Measurements from ENCODE around the gene TVP23A.
"Not testable (repeated sequence)": the region's sequence is repeated elsewhere in the genome, so short reads cannot be mapped to it uniquely, and the experiment has no call there.

TVP23A gene

DNA sequence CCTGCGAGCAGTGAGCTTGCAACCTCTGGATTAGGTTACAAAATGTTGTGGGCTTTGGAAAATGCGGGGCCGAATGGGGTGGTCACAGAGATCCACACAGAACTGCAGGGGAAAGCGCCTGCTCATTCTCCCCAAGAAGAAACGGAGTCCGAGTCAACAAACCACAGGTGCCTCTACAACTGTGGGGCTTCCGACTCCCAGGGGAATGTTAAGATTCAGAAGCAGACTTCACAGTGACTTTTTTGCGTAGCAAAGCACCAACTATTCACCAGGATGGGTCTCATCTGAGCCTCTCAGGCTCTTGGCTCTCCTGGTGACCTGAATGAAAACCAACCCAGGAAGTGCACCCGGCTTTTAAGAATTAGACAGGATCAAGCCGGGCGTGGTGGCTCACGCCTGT is 41.2 kb downstream of the TVP23A start:
- Histone ChIP-seq H3K36me3 (ENCODE audit: control insufficient read depth in 2 of 2, insufficient read depth in 1 of 2, low read length in 2 of 2) (no peaks in the 10 kb centered on the region), H3K4me1 (ENCODE audit: control insufficient read depth, insufficient read depth, low read length) (no peaks in the 10 kb centered on the region), H3K9me3 (ENCODE audit: control insufficient read depth, insufficient read depth, low read depth, low read length) (no peaks in the 10 kb centered on the region), H3K4me3 (ENCODE audit: low read depth, low read length) (no peak overlapping the region), H3K27ac (ENCODE audit: extremely low read depth, low read depth, low read length) (no peak overlapping the region)
- TF ChIP-seq ZNF600 (tag by site-specific recombination; IDR thresholded peaks at IDR 0.05) = no peak
- no peak for TF ChIP-seq ZNF404 (tag by site-specific recombination; IDR thresholded peaks at IDR 0.05)
- peak; percentile 29; the same call in 1 of the 2 replicates for TF ChIP-seq ZNF585B (tag by site-specific recombination; IDR thresholded peaks at IDR 0.05)
- no peak for TF ChIP-seq KLF16 (tag by site-specific recombination; IDR thresholded peaks at IDR 0.05)
- ChIA-PET POLR2A (no interaction called here), CTCF (no interaction called here)

DNA sequence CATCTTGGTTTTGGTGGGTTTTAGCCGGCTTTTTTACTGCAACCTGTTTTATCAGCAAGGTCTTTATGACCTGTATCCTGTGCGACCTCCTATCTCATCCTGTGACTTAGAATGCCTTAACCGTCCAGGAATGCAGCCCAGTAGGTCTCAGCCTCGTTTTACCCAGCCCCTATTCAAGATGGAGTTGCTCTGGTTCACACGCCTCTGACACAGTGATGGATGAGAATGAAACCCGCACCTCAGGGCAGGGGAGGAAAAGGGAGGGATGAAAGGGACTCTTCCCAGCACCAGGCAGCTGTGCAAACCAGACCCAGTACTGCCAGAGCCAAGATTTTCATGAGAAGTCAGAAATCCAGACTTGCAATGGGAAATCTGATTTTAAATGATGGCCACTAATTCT is 41.7 kb downstream of the TVP23A start:
- CTCF ChIA-PET; POLR2A ChIA-PET; H3K4me1 ChIP-seq (ENCODE audit: control insufficient read depth, insufficient read depth, low read length); H3K9me3 ChIP-seq (ENCODE audit: control insufficient read depth, insufficient read depth, low read depth, low read length); H3K27ac ChIP-seq (ENCODE audit: extremely low read depth, low read depth, low read length); H3K4me3 ChIP-seq (ENCODE audit: low read depth, low read length); H3K36me3 ChIP-seq (ENCODE audit: control insufficient read depth in 2 of 2, insufficient read depth in 1 of 2, low read length in 2 of 2): not testable (repeated sequence)

DNA sequence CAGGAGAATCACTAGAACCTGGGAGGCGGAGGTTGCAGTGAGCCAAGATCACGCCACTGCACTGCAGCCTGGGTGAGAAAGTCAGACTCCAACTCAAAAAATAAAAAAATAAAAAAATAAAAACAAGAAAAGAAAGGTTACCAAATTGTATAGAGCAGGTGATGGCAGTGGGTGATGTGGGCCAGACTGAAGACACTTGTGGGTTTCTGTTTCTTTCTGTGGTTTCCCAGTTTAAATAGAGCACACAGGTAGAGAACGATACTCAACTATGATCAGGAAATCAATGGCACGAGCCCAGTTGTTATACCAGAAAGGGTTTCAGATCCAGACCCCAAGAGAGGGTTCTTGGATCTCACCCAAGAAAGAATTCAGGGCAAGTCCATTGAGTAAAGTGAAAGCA is 42.3 kb downstream of the TVP23A start:
- CTCF ChIA-PET = no interaction called here

More for the DNA sequence above, 42.3 kb downstream of the TVP23A start:
- no peaks in the 10 kb centered on the region for H3K36me3 ChIP-seq (ENCODE audit: control insufficient read depth in 2 of 2, insufficient read depth in 1 of 2, low read length in 2 of 2)
- POLR2A ChIA-PET = no interaction called here
- H3K4me1 ChIP-seq (ENCODE audit: control insufficient read depth, insufficient read depth, low read length) = no peaks in the 10 kb centered on the region
- H3K4me3 ChIP-seq (ENCODE audit: low read depth, low read length) = no peak overlapping the region
- H3K27ac ChIP-seq (ENCODE audit: extremely low read depth, low read depth, low read length) = no peak overlapping the region
- H3K9me3 ChIP-seq (ENCODE audit: control insufficient read depth, insufficient read depth, low read depth, low read length) = no peaks in the 10 kb centered on the region
- TF ChIP-seq ZBTB17 (tag by site-specific recombination; IDR thresholded peaks at IDR 0.05) (no peak), YY1 (tag by site-specific recombination; IDR thresholded peaks at IDR 0.05) (no peak), ZNF394 (tag by site-specific recombination; IDR thresholded peaks at IDR 0.05; ENCODE audit: borderline replicate concordance) (no peak), ZNF121 (tag by site-specific recombination; IDR thresholded peaks at IDR 0.05) (no peak), ZNF266 (tag by site-specific recombination; IDR thresholded peaks at IDR 0.05; ENCODE audit: low read depth) (no peak), ZNF341 (tag by site-specific recombination; IDR thresholded peaks at IDR 0.05; ENCODE audit: low read depth) (no peak), WT1 (tag by site-specific recombination; IDR thresholded peaks at IDR 0.05) (no peak), ZNF76 (tag by site-specific recombination; IDR thresholded peaks at IDR 0.05; ENCODE audit: borderline replicate concordance, low read depth) (no peak), ZNF629 (tag by site-specific recombination; IDR thresholded peaks at IDR 0.05) (no peak), ZNF274 (IDR thresholded peaks at IDR 0.05; ENCODE audit: low read length) (no peak), ZNF274 (tag by site-specific recombination; IDR thresholded peaks at IDR 0.05; ENCODE audit: borderline replicate concordance) (no peak), ZNF311 (tag by site-specific recombination; IDR thresholded peaks at IDR 0.05; ENCODE audit: borderline replicate concordance) (no peak)
- TF ChIP-seq, protein P1, sequence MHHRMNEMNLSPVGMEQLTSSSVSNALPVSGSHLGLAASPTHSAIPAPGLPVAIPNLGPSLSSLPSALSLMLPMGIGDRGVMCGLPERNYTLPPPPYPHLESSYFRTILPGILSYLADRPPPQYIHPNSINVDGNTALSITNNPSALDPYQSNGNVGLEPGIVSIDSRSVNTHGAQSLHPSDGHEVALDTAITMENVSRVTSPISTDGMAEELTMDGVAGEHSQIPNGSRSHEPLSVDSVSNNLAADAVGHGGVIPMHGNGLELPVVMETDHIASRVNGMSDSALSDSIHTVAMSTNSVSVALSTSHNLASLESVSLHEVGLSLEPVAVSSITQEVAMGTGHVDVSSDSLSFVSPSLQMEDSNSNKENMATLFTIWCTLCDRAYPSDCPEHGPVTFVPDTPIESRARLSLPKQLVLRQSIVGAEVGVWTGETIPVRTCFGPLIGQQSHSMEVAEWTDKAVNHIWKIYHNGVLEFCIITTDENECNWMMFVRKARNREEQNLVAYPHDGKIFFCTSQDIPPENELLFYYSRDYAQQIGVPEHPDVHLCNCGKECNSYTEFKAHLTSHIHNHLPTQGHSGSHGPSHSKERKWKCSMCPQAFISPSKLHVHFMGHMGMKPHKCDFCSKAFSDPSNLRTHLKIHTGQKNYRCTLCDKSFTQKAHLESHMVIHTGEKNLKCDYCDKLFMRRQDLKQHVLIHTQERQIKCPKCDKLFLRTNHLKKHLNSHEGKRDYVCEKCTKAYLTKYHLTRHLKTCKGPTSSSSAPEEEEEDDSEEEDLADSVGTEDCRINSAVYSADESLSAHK (tag by site-specific recombination; IDR thresholded peaks at IDR 0.05) = no peak
- TF ChIP-seq, protein P2, sequence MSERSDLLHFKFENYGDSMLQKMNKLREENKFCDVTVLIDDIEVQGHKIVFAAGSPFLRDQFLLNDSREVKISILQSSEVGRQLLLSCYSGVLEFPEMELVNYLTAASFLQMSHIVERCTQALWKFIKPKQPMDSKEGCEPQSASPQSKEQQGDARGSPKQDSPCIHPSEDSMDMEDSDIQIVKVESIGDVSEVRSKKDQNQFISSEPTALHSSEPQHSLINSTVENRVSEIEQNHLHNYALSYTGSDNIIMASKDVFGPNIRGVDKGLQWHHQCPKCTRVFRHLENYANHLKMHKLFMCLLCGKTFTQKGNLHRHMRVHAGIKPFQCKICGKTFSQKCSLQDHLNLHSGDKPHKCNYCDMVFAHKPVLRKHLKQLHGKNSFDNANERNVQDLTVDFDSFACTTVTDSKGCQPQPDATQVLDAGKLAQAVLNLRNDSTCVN (tag by site-specific recombination; optimal IDR thresholded peaks at IDR 0.05) = no peak
- TF ChIP-seq, protein P3, sequence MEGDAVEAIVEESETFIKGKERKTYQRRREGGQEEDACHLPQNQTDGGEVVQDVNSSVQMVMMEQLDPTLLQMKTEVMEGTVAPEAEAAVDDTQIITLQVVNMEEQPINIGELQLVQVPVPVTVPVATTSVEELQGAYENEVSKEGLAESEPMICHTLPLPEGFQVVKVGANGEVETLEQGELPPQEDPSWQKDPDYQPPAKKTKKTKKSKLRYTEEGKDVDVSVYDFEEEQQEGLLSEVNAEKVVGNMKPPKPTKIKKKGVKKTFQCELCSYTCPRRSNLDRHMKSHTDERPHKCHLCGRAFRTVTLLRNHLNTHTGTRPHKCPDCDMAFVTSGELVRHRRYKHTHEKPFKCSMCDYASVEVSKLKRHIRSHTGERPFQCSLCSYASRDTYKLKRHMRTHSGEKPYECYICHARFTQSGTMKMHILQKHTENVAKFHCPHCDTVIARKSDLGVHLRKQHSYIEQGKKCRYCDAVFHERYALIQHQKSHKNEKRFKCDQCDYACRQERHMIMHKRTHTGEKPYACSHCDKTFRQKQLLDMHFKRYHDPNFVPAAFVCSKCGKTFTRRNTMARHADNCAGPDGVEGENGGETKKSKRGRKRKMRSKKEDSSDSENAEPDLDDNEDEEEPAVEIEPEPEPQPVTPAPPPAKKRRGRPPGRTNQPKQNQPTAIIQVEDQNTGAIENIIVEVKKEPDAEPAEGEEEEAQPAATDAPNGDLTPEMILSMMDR (tag by site-specific recombination; IDR thresholded peaks at IDR 0.05) = no peak
- TF ChIP-seq, protein P4, sequence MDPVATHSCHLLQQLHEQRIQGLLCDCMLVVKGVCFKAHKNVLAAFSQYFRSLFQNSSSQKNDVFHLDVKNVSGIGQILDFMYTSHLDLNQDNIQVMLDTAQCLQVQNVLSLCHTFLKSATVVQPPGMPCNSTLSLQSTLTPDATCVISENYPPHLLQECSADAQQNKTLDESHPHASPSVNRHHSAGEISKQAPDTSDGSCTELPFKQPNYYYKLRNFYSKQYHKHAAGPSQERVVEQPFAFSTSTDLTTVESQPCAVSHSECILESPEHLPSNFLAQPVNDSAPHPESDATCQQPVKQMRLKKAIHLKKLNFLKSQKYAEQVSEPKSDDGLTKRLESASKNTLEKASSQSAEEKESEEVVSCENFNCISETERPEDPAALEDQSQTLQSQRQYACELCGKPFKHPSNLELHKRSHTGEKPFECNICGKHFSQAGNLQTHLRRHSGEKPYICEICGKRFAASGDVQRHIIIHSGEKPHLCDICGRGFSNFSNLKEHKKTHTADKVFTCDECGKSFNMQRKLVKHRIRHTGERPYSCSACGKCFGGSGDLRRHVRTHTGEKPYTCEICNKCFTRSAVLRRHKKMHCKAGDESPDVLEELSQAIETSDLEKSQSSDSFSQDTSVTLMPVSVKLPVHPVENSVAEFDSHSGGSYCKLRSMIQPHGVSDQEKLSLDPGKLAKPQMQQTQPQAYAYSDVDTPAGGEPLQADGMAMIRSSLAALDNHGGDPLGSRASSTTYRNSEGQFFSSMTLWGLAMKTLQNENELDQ (tag by site-specific recombination; IDR thresholded peaks at IDR 0.05; ENCODE audit: low read depth) = no peak
- TF ChIP-seq, protein P5, sequence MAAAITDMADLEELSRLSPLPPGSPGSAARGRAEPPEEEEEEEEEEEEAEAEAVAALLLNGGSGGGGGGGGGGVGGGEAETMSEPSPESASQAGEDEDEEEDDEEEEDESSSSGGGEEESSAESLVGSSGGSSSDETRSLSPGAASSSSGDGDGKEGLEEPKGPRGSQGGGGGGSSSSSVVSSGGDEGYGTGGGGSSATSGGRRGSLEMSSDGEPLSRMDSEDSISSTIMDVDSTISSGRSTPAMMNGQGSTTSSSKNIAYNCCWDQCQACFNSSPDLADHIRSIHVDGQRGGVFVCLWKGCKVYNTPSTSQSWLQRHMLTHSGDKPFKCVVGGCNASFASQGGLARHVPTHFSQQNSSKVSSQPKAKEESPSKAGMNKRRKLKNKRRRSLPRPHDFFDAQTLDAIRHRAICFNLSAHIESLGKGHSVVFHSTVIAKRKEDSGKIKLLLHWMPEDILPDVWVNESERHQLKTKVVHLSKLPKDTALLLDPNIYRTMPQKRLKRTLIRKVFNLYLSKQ (tag by site-specific recombination; IDR thresholded peaks at IDR 0.05; ENCODE audit: borderline replicate concordance) = no peak

Measured in HEK293 (cell line).